Stimulated activated naive CD4-positive, alpha-beta T cell (primary cell): ENCODE measurements around the gene CEACAM18.
"Not testable (repeated sequence)": the region's sequence is repeated elsewhere in the genome, so short reads cannot be mapped to it uniquely, and the experiment has no call there.

Experiments used
- DNase-seq, 6 experiments: peaks; one replicate each; lab custom pipeline; 2025; lab: John Stamatoyannopoulos, UW

The CEACAM18 gene

DNA sequence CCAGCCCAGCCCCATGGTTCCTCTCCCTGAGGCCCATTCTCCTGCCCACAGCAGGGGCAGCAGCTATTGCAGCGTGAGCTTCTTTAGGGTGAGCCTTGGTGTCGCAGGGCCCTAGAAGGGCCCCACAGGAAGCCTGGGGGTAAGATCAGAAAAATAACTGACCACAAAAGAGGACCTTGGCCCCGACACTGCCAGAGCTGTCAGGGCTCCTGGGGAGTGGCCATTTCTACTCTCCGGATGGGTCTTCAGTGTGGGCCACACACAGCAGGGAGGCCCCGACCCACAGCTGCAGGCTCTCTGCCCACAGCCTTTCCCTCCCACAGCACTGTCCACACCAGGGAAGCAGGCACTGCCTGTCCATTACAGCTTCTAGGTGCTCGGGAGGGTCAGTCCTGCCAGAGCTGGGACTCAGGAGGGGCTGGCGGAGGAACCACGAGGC is 16.6 kb upstream of the CEACAM18 start:
- no peak for DNase-seq

DNA sequence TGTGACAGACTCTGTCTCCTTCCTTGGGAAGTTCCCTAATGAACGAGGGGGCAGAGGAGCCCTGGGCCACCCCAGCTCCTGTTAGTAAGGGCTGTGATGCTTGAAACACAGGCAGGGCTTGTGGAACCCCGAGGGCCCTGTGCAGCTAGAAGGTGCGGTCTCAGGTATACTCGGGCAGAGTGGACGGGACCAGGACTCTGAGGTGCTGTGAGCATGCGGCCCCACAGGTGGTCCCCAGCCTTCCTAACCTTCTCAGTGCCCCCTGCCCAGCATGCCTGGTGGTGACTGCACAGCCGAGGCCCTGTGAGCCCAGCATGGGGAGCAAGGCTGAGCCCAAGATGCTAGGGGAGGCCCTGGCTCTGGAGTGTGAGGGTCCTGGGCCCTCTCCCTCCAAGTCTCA is 16.1 kb upstream of the CEACAM18 start:
- DNase-seq = no peak

DNA sequence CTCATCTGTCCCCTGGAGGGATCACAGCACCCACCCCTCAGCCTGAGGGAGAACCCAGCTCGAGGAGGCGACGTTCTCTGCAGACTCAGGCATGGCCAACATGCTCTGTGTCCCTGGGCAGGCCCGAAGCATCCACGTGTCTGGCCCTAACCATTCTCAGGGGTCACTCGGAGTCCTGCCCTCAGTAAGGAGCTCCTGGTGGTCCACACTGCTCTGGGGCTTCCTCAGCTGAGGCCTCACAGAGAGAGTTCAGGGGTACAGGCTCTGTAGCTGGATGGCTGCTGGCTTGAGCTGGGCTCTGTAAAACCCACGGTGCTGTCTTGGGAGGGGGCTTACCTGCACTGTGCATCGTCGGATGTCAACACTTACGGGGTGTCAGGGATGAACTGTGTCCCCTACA is 15.7 kb upstream of the CEACAM18 start:
- no peak for DNase-seq

DNA sequence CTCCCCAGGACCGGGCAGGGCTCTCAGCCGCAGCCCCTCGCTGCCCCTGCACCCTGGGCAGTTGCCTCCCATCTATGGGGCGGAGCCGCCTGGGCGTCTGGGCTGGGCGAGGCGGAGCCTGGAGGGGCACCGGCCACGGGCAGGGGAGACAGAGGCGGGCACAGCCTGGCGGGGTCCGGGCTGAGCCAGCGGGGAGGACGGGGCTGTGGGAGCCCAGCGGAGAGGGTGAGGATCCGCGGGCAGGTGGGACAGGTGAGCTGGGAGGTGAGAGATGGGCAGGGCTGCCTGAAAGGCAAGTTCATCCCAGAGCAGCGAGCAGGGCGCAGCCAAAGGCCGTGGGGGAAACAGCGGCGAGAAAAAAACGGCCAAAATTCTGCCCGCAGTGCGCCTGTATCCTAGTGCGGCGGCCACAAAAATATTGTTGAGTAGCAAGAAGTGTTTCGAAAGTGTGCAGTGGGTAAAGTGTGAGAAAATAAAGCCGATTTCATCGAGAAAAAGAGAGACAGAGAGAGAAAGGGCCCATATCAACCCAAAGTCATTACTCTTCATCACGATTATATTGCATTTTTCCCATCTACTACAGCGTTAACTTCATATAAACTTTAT is 14.3 kb upstream of the CEACAM18 start:
- not testable (repeated sequence) for DNase-seq

DNA sequence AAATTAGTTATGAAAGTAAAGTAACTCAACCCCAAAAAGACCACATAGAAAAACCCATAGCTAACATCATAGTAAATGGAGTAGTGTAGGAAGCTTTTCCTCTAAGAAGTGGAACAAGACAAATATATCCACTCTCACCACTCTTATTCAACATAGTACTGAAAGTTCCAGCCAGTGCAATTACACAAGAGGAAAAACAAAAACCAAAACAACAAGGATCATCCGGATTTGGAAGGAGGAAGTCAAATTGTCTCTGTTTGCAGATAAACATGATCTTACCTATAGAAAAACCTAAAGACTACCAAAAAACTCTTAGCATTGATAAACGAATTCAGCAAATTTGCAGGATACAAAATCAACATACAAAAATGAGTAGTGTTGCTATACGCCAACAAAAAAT is 11.6 kb upstream of the CEACAM18 start:
- DNase-seq = no peak

DNA sequence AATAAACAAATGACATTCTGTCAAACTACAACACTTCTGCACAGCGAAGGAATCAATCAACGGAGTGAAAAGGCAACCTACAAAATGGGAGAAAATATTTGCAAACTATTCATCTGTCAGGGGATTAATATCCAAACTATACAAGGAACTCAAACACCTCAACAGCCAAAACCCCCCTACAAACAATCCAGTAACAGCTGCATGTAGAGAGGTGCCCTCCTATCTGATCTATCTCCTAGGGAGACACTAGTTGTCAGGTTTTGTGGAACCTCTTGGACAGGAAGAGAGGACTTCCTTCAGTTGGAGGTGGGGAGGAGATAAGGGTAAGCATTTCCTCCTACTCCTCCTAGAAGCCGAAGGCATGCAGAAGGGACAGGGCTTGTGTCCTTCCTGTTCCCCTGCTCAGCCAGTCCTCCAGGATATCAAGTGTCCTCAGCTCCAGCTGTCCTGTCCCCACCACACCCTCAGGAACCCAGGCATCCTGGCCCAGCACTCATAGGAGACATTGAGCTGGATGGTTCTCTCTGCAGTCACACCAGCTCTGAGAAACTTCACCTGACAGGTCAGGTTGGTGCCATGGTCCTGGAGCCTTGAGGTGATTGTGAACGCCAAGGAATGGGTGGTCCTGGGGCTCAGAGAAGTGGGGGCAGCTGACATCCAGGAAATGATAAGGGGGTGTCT is 10.3 kb upstream of the CEACAM18 start:
- DNase-seq = no peak

DNA sequence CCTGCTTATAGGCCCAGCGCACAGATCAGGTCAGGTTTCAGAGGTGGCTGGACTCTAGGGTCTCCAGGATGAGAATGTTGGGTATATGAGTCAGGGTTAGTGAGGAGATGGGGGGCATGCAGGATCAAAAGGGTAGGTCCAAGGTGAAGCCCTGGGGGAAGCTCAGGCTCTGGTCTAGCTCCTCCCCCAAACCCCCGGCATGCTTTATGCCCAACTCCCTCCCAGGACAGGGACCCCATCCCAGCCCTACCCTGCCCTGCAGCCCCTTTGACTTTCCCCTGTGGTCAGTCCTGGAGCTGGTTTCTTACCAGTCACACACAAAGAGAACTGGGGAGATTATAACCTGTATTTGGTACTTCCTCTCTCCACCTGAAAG is 9.8 kb upstream of the CEACAM18 start:
- no peak for DNase-seq

DNA sequence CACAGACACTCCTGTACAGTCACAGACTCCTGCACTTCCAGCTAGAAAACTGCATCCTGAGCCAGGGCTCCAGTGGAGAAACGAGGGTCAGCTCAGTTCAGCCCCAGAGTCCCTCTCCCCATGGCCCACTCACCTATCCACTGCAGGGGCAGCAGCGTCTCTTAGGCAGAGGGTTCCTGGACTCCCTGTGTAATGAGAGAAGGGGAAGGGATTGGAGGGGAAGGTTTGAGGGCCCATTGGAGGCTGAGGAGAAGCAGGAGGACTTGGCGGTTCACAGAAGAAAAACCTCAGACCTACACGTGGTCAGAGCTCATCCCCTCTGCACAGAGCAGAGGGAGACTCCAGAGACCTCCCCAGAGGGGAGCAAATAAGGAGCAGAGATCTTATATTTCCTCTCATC is 9.2 kb upstream of the CEACAM18 start:
- no peak for DNase-seq

DNA sequence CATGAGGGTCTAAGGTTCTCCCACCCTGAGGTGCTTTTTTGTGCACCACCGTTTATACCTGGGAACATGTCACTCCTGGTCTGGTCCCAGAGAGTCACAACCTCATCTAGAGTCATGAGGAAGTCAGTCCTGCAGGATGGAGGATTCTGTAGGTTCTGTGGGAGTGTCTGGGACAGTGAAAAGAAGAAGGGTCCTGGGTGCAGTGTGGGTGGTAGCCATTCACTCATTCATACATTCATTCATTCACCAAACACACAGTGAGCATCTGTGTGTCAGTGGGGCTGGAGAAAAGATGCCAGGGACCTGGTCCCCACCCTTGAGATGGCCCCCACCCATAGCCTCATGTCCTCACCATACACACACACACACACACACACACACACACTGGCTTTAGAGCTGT is 8.7 kb upstream of the CEACAM18 start:
- DNase-seq = no peak

DNA sequence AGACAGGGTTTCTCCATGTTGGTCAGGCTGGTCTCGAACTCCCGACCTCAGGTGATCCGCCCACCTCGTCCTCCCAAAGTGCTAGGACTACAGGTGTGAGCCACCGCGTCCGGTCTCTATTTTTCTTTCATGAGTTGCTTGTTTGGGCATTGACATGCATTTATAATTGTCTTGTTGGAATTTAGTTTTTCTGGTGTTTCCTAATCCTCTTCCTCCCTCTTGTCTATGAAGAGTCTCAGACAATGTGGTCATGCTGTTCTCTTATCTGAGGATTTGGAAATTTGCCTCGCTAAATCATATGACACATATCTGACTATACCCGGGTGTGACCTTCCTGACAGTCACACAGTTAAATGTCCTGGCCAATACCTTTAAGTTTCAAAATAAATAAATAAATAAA is 7.4 kb upstream of the CEACAM18 start:
- DNase-seq = no peak

DNA sequence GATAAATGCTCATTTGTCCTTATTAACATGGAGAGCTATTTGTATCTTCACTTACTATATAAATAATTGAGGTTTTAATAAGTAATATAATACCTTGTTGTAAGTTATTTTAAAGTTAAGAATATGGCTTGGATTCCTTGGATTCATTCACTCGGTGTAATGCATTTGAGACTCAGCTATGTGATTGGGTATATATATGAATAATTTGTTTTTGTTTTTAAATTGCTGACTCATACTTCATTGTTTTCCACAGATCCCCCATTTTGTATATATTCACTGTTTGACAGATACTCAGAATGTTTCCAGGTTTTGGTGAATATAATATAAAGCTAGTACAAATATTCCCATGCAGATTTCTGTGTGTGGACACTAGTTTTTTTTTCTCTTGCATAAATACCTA is 6.8 kb upstream of the CEACAM18 start:
- no peak for DNase-seq

DNA sequence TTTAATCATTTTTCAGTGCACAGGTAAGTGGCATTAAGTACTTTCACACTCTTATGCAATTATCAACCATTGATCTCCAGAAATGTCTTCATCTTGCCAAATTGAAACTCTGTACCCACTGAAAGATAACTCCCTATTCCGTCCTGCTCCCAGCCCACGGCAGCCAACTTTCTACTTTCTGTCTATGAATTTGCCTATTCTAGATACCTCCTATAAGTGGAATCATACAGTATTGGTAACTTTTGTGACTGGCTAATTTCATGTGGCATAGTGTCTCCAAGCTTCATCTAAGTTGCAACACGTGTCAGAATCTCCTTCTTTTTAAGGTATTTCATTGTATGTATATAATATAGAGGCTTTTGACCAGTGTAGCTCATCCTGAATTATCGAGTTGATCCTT is 5.7 kb upstream of the CEACAM18 start:
- DNase-seq = no peak

DNA sequence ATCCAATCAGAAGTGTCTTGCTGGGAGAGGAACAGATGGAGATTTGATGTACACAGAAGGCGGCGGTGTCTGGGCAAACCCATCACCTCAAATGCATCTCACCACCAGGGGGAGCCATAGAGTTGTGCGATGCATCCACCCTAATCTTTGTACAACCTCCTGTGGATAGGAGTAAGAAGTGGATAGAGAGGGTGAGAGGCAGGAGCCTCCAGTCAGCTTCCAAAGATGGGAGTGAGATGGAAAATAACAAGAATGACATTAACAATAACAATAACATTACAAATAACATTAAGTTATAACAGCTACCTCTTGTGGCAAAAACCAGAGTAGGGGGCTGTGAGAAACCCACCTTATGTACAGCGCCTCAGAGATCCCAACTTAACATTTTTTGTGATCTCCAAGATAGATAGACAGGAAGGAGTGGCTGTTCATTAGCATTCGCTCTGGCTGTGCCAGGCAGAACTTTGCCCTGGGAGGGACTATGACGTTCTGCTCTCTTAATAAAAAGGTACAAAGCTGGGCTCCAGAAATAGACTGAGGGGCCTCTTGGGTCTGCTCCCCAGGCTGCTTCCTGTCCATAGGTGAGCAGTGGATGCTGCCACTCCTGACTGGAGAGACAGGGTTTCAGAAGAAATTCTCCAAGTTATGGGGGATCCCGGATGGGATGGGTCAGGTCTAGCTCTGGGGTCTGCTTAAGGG is 5.2 kb upstream of the CEACAM18 start:
- peak; percentile 8 to 81 (median 64) for DNase-seq

DNA sequence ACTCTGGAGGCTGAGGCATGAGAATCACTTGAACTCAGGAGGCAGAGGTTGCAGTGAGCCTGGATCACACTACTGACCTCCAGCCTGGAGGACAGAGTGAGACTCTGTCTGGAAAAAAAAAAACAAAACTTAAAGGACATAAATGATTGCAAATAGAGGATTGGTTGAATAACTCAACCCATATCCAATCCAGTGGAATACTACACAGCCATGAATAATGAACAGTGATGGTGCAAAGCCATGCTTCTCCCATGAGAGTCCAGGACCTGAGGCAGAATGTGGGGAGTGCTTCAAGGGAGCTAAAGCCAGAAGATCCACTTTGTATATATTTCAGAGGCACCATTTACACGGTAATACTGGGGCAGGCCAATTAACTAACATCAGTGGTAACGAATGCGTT is 2.2 kb upstream of the CEACAM18 start:
- DNase-seq = no peak

DNA sequence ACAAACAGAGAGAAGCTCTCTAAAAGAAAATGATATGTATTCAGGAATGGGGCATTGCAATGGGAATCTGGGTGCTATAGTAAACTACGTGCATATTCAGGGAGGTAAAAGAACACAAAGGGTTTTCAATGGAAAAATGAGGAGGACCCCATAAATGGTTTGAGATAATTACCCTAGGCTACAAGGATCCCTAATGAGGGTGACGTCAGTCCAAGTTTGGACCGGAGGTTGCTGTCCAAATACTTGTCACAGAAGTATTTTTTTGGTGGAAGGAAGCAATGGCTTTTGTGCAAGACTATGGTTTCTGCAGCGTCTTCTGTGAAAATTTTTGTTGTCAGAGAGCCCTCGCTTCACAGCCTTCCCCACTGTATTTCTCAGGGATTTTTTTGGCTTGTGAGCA is 995 bp upstream of the CEACAM18 start:
- DNase-seq = no peak

DNA sequence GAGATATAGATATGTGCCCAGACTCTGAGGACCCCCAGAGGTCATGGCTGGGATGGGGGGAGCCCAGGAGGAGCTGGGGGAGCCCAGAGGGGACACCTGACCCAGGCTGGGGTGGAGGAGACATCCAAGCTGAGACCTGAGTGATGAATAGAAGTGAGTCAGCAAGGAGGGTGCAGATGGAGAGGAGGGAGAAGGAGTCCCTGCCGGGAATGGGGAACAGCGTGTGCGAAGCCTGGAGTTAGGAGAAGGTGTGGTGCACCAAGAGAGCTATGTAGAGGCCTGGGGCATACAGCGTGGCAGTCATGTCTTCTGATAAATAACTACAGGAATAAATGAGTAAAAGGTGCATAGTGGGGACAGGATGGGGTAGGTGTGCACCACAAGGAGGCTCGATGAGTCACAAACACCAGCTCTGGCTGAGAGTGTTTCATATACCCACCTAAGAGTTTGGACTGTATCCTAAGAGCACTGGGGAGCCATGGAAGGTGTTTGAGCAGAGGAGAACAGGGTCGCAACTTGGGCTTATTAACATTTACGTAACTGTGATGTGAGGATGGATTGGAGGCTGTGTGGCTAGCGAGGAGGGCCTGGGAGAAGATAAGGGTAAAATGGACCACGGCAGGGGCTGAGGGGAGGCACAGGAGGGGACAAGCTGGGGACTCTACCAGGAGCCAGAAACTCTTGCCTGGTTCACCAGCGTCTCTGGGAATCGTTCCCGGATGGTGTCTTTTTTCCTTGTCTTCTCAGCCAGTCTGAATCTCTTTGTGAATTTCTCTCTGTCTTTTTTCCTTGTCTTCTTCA is 1.4 kb downstream of the CEACAM18 start:
- no peak for DNase-seq

DNA sequence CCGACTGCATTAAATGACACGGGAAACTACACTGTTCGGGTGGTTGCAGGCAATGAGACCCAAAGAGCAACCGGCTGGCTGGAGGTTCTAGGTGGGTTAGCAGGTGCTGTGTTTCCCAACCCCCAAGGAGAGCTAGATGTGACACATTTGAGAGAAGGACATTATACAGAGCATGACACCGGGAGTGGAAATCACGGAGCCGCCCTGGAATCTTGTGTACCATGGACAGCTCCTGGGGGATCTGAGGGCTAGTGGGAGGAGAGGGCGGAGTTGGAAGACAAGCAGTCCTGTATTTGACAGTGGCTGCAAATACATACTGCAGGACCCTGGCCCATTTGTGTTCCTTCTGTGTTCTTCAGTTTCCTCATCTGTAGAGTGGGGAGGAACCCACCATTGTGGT is 2.3 kb downstream of the CEACAM18 start:
- no peak for DNase-seq

DNA sequence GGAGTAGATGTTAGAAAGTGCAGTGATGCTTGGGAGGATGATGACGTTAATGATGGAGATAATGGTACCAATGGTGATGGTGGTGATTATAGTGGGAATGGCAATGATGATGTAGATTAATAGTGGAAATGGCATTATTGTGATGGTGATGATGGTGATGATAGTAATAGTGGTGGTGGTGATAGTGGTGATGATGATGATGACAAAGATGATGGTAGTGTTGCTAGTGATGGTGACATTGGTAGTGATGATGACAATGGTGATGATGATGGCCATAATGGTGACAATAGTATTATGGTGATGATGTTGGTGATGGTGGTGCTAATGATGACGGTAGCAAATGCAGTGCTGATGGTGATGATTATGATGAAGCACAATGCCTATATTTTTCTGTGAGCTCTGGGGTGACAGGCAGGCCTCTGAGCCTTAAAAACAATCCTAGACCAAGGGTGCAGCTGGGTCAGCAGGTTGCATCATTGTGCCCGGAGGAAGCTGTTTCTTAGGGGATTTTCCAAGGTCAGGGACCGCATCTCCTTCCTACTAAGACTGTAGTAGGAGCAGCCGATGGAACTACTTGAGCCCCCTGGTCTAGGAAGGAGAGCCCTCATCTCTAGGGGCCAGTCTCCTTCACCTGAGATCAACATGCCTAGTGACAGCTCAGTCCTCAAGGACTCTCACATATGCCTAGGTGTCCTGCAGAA is 7.8 kb downstream of the CEACAM18 start:
- DNase-seq = no peak

DNA sequence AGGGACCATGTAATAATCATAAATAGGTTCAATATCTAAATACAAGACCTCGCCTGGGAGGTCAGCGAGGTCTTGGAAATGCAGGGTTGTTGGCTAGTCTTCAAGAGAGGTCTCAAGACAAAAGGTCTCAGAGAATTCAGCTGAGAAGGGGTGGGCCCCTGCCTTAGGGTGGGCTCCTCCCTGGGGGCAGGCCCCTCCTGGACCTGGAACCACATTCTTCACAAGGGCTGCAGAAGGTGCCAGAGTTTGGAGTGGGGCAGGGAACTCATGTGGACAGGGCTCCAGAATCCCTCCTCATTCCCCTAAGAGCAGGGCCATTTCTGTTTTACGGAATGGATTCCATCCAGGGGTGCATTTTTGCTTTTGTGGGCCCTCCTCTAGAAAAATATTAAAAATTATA is 10.2 kb downstream of the CEACAM18 start:
- DNase-seq = no peak

DNA sequence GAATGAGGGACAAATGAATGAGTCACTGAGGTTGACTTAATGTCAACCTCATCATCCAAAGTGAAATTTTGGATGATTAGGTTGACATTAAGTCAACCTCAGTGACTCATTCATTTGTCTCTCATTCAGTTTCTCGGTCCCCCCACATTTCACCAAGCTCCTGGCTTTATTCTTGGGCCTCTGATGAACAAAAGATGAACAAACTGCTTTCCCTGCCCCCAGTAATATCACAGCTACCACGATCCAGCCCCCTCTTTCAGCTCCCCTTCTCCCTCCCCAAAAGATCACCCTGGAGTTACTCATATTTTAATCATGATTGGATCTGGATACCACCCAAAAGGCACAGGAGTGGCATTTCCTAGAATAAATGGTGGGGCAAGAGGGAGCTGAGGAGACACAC is 10.8 kb downstream of the CEACAM18 start:
- no peak for DNase-seq

DNA sequence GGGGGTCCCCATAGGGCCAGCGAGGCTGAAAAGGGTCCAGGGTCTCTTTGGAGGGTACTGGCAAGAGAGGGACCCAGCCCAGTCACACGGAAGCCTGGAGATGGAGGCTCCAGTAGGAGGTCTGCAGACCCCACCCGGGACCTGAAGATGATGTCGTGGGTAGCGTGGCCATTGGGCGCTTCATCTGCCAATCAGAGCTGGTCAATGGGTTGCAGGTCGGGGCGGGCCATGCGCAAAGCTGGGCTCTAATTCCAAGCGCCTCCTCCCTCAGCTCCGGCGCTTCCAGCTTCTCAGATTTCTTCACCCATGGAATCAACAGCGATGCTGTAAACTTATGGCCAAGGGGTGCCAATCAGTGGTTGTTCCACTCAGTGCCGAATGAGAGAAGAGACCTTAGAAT is 12.3 kb downstream of the CEACAM18 start:
- no peak for DNase-seq

DNA sequence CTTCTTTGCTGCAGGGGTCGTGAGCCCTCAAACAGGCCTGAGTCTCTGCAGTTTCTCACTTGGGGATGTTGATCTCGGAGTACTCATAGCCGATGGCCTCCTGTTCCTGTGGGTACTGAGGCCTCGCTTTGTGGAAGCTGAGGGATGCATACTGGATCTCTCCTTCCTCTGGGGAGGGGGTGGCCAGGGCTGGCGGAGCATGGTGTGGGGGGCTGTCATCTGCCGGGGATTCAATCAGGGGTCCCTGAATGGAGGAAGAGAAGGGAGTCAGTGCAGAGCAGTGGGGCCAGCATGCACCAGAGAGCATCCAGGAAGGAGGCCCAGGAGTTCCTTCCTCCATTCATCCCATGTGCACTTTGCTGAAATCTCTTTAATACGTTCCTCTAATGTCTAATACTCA is 13.2 kb downstream of the CEACAM18 start:
- DNase-seq = no peak
